Stimulated activated CD4-positive, alpha-beta T cell treated with anti-CD3 and anti-CD28 coated beads, TNF-alpha, amount 100 ng/mL, for 4 hours (primary cell): ENCODE results near the gene MCAT.

Source experiments
- DNase-seq, 3 experiments: peaks; one replicate each; pipeline ENCODE4 v3.0.0-alpha.2; 2020; ENCODE audit warnings: low read depth in 3 of 3

Gene MCAT

GRCh38 chr22:43090130-43090789, 52.9 kb downstream of the MCAT start:
- no peak for DNase-seq

- DNase-seq: peak; percentile 71 to 79 (median 77)
These were observed 54.0 kb downstream of the MCAT start, which contains the start of gene TTLL1 for GRCh38 chr22:43088984-43089717. Gene TTLL1 (minus strand): TSS chr22:43089391. CDS start chr22:43075586, 13,805 bp downstream.

- no peak for DNase-seq
These were observed 54.6 kb downstream of the MCAT start for GRCh38 chr22:43088627-43088983.

GRCh38 chr22:43085658-43086606, 57.3 kb downstream of the MCAT start:
- DNase-seq: no peak
